NT2/D1 (cell line): ENCODE measurements around the gene MEN1.
"Not testable (repeated sequence)": the region's sequence is repeated elsewhere in the genome, so short reads cannot be mapped to it uniquely, and the experiment has no call there.

Experiments
- DNase-seq: peaks from one replicate; pipeline ENCODE4 v3.0.0-alpha.2; 2011; ENCODE audit warnings: low read depth, low spot score
- H3K27me3 ChIP-seq: 2 replicates; pipeline ENCODE4 v1.6.0; 2011; ENCODE audit warnings: mild to moderate bottlenecking; ENCODE audit not compliant: insufficient read length, insufficient read depth
- H3K36me3 ChIP-seq: 2 replicates; pipeline ENCODE4 v1.6.1; 2011; ENCODE audit warnings: mild to moderate bottlenecking, low read length, mixed read lengths; ENCODE audit not compliant: insufficient read depth, insufficient read length
- H3K4me1 ChIP-seq: 2 replicates; pipeline ENCODE4 v1.5.1; 2011; ENCODE audit not compliant: insufficient read depth, insufficient read length
- H3K4me3 ChIP-seq: 2 replicates; pipeline ENCODE4 v1.5.1; 2011; ENCODE audit warnings: low read depth; ENCODE audit not compliant: insufficient read length
- H3K9ac ChIP-seq: 2 replicates; pipeline ENCODE4 v1.6.0; 2011; ENCODE audit warnings: low read depth; ENCODE audit not compliant: insufficient read length
- H3K9me3 ChIP-seq: 2 replicates; pipeline ENCODE4 v1.5.1; 2011; ENCODE audit warnings: mild to moderate bottlenecking, low read length; ENCODE audit not compliant: insufficient read depth
- SUZ12 ChIP-seq: IDR thresholded peaks from 2 replicates; pipeline ENCODE4 v1.6.1; 2011; ENCODE audit not compliant: insufficient read length, insufficient read depth; ENCODE audit errors: extremely low read depth
- YY1 ChIP-seq: IDR thresholded peaks from 2 replicates; pipeline ENCODE4 v1.6.1; 2011; ENCODE audit not compliant: insufficient read length, insufficient read depth
- ZNF274 ChIP-seq: IDR thresholded peaks from 2 replicates; pipeline ENCODE4 v1.6.1; 2011; ENCODE audit warnings: mild to moderate bottlenecking, low read depth, low read length

MEN1 gene

DNA sequence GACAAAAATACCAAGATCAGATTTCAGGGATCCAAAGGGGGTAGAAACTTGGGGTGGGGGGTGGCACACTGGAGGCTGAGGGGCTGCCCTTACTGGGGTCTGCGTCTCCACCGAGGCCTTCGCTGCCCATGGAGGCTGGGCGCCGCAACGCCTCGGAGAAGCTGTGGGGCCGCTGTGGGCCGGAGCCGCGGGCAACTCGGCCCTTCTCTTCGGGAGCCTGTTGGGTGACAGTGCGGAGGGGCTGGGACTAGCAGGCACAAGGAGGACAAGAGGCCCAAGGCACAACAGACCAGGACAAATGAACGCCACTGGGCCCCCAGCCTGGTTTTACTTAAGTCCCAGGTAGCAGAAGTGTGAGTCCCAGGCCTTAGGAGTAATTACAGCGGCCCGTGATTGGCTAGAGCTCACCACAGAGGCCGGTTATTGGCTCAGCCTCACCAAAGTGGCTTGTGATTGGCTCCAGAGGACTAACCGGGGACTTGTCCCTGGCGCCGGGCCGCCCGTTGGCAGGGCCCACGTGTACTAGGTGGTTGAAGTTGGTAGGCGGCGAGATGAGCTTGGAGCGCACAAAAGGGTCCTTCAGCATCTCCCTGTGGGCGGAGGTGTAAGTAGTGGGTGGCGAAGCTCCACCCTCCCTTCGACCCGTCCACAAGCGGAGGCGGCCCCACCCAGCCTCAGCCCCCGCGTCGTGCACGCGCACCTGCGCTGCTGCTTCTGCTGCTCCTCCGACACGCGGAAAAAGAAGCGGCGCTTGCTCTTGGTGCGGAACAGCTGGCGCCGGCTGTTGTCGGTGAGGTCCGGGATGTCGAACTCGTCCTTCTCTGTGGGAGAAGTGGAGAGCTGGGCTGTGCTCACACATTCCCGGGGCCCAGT, 16.5 kb upstream of the MEN1 start:
- Histone ChIP-seq H3K27me3 (no peaks in the 10 kb centered on the region), H3K9ac (no peak overlapping the region), H3K4me3 (no peak overlapping the region), H3K9me3 (no peaks in the 10 kb centered on the region), H3K36me3 (peaks cover 39% of the 10 kb centered on the region), H3K4me1 (peaks cover 2% of the 10 kb centered on the region)
- no peak for DNase-seq
- TF ChIP-seq YY1 (no peak), SUZ12 (no peak), ZNF274 (no peak)

DNA sequence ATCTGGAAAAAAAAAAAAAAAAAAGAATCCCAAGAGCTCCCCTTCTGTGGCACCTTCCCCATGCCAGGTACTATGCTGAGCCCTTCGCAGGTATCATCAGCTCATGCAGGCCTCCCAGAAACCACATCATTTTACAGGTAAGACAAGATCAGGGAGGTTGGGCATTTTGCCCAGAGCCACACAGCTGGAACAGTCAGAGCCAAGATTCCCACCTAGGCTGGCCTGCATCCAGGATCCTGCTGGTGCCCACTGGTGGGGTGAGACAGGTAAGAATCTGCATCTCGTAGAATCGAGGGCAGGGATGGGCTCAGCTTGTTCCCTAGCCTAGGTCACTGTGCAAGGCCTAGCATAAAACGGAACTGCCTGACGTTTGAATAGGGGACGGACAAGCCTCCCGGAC, 15.7 kb upstream of the MEN1 start:
- Histone ChIP-seq H3K9ac (no peak overlapping the region), H3K4me3 (no peak overlapping the region), H3K9me3 (no peaks in the 10 kb centered on the region), H3K27me3 (no peaks in the 10 kb centered on the region), H3K4me1 (peaks cover 5% of the 10 kb centered on the region), H3K36me3 (peaks cover 32% of the 10 kb centered on the region)
- no peak for DNase-seq
- TF ChIP-seq YY1 (no peak), ZNF274 (no peak), SUZ12 (no peak)

DNA sequence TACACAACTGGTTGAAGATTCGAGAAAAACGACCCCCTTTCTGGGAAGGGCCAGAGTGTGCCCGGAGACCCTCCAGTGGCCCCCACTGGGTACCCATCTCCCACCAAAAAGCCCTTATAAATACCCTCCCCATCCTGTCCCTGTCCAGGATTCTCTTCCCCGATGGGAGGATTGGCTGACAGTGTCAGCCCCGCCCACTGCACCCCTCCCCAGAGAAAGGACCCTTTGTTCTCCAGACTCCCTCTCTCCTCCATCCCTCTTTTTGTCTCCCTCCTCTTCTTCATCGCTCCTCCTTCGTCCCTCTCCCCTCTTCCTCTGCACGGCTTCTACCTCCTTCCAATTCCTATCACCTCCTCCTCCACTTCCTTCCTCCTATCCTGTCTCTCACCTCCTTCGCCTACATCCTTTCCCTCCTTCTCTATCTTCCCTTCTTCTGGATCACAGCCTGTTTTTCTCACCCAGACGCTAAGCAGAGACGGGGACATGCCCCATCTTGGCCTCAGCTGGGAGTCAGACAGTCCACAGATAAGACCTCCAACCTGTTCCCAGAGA, 13.3 kb upstream of the MEN1 start:
- no peak overlapping the region for H3K9ac ChIP-seq
- peaks cover 17% of the 10 kb centered on the region for H3K36me3 ChIP-seq
- TF ChIP-seq YY1 = no peak
- peaks cover 5% of the 10 kb centered on the region for H3K4me1 ChIP-seq
- no peak overlapping the region for H3K4me3 ChIP-seq
- no peaks in the 10 kb centered on the region for H3K9me3 ChIP-seq
- DNase-seq = no peak
- H3K27me3 ChIP-seq = no peaks in the 10 kb centered on the region

DNA sequence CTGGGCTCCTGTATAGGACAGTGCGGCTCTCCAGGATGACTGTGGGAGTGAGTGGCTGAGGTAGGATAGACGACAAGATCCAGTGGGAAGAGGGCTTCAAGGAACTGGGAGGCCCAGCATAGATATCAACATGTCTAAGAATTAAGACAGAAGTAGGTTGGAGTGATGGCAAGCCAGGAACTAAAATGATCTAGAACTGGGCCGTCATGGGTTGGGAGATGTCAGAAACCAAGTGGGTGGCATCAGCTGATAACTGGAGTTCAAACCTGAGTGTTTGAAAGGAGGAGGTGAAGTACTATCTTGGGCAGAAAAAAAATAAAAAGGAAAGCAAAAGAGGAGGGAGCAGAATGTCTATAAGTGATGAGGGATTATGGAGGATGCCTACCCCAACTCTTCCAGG, 7.1 kb upstream of the MEN1 start:
- Histone ChIP-seq H3K4me3 (no peak overlapping the region), H3K36me3 (no peaks in the 10 kb centered on the region), H3K27me3 (no peaks in the 10 kb centered on the region), H3K9me3 (no peaks in the 10 kb centered on the region), H3K9ac (no peak overlapping the region), H3K4me1 (peaks cover 10% of the 10 kb centered on the region)
- TF ChIP-seq ZNF274 (no peak), SUZ12 (no peak)
- DNase-seq = no peak

DNA sequence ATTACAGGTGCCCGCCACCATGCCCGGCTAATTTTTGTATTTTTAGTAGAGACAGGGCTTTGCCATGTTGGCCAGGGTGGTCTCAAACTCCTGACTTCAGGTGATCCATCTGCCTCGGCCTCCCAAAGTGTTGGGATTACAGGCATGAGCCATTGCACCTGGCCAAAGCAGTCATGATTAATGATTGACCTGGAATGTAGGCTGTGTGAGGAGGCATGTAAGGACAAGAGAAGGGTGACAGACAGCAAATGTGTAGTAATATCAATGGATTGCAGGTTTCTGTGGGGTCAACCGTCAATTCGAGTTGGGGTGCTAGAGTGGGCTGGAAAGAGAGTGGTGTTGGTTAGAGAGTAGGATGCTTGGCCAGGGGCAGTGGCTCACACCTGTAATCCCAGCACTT, 5.1 kb upstream of the MEN1 start:
- not testable (repeated sequence) for H3K4me3 ChIP-seq, DNase-seq, H3K9ac ChIP-seq, H3K36me3 ChIP-seq, H3K27me3 ChIP-seq, H3K9me3 ChIP-seq, H3K4me1 ChIP-seq

DNA sequence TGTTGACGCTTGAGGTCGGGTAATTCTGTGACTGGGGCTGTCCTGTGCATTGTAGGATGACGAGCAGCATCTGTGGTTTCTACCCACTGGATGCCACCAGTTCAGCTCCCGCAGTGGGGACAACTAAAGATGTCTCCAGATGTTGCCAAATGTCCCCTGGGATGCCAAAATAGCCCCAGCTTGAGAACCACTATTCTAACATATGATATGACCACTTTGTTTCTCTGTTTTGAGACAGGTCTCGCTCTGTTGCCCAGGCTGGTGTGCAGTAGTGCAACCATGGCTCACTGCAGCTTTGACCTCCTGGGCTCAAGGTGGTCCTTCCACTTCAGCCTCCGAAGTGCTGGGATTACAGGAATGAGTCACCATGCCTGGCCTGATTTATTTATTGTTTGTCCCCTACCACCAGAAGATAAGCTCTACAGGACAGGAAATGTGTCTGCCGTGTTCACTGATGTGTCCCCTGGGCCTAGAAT, 4.4 kb upstream of the MEN1 start:
- Histone ChIP-seq H3K4me3 (no peak overlapping the region), H3K9me3 (no peaks in the 10 kb centered on the region), H3K36me3 (no peaks in the 10 kb centered on the region), H3K4me1 (peaks cover 5% of the 10 kb centered on the region), H3K9ac (no peak overlapping the region), H3K27me3 (no peaks in the 10 kb centered on the region)
- no peak for TF ChIP-seq SUZ12
- no peak for TF ChIP-seq YY1
- TF ChIP-seq ZNF274 = no peak
- no peak for DNase-seq

DNA sequence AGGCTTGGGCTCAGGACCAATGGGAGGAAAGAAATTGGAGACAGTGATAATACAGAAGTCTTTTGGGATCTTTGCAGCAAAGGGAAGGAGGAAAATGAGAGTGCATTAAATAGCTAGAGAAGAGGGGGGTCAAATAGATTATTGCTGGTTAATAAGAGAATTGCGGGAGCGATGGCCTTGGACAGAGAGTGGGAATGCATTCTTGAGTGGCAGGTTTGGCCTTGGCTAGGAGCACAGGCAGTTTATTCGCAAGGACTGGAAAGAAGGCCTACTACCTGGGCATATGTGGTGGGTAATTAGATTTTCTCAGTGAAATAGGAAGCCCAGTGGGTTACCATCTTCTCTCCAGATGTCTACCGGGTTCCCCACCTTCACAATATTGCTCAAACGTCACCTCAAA, 3.5 kb upstream of the MEN1 start:
- Histone ChIP-seq H3K4me1 (peaks cover 5% of the 10 kb centered on the region), H3K9ac (no peak overlapping the region), H3K27me3 (no peaks in the 10 kb centered on the region), H3K36me3 (peaks cover 5% of the 10 kb centered on the region), H3K4me3 (no peak overlapping the region), H3K9me3 (no peaks in the 10 kb centered on the region)
- TF ChIP-seq YY1 = no peak
- no peak for TF ChIP-seq ZNF274
- no peak for TF ChIP-seq SUZ12
- no peak for DNase-seq
